SU-DHL-6 (cell line): Measurements from ENCODE around the gene SDK1.

ENCODE experiments used
- EZH2phosphoT487 ChIP-seq: fragments of 200-600 bp; sonication (generic), shearing (Covaris generic); conservative IDR thresholded peaks from 2 replicates; pipeline ENCODE4 v1.6.1; 2018; ENCODE audit warnings: mild to moderate bottlenecking, antibody characterized with exemption, low read length, moderate library complexity, mixed read lengths
- TF ChIP-seq, protein P1 (sequence below): fragments of 200-600 bp; sonication (generic); IDR thresholded peaks from one replicate; pipeline ENCODE4 v1.5.1; 2017; ENCODE audit warnings: antibody characterized with exemption, mild to moderate bottlenecking, low read length, moderate library complexity; ENCODE audit not compliant: insufficient read depth, poor library complexity, severe bottlenecking

DNA sequence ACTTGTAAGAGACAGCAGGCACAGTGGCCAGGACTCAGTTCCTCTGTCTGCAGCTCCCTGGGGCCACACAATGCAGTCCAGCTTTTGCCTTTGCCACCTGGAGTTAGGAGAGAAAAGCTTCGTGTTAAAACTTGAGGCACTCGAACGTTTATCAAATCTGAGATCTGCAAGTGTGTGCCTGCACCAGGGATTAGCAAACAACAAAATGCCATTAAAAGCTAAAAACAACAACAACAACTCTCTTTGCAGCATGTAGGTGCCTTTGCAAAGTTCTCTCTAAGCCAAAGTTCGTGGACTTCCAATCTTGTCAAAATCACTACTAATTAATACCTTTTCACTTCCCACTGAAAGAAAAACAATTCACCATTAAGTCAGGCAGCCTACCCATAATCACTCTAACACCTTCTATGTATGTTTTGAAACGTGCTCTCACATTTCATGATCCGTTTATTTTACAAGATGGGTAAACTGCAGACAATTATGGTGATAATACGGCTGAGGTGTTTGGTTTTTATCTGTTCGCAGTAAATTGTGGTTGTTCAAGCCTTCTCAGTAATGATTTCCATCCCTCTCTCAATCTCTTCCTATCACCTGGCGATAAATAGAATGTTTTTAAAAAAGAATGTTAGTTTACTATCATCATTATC, 36.2 kb upstream of the SDK1 start:
- TF ChIP-seq EZH2phosphoT487, result no peak
- TF ChIP-seq, protein P1, sequence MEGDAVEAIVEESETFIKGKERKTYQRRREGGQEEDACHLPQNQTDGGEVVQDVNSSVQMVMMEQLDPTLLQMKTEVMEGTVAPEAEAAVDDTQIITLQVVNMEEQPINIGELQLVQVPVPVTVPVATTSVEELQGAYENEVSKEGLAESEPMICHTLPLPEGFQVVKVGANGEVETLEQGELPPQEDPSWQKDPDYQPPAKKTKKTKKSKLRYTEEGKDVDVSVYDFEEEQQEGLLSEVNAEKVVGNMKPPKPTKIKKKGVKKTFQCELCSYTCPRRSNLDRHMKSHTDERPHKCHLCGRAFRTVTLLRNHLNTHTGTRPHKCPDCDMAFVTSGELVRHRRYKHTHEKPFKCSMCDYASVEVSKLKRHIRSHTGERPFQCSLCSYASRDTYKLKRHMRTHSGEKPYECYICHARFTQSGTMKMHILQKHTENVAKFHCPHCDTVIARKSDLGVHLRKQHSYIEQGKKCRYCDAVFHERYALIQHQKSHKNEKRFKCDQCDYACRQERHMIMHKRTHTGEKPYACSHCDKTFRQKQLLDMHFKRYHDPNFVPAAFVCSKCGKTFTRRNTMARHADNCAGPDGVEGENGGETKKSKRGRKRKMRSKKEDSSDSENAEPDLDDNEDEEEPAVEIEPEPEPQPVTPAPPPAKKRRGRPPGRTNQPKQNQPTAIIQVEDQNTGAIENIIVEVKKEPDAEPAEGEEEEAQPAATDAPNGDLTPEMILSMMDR, result no peak
